Epithelial cell of esophagus (primary cell): Measurements from ENCODE around the gene TUBA8.
"Not testable (repeated sequence)": the region's sequence is repeated elsewhere in the genome, so short reads cannot be mapped to it uniquely, and the experiment has no call there.

Experiments used
- DNase-seq: peaks from one replicate; pipeline ENCODE4 v3.0.0; 2010; ENCODE audit warnings: low read depth
- H3K4me3 ChIP-seq: 2 replicates; pipeline ENCODE4 v1.5.1; 2011; ENCODE audit warnings: mild to moderate bottlenecking, low read length, control low read depth
- CTCF ChIP-seq: IDR thresholded peaks from 2 replicates; pipeline ENCODE4 v1.5.1; 2011; ENCODE audit warnings: low read depth, mild to moderate bottlenecking, low read length, control low read depth, inconsistent platforms; ENCODE audit not compliant: insufficient read depth; ENCODE audit errors: missing control alignments

The TUBA8 gene

GRCh38 chr22:18157714-18158028, 47.1 kb downstream of the TUBA8 start:
- DNase-seq, result no peak
- H3K4me3 ChIP-seq, result no peak overlapping the region
- TF ChIP-seq CTCF, result no peak

- DNase-seq, H3K4me3 ChIP-seq: not testable (repeated sequence)
These were observed 50.0 kb downstream of the TUBA8 start for GRCh38 chr22:18160641-18161040.

- not testable (repeated sequence) for H3K4me3 ChIP-seq, DNase-seq
These were observed 53.2 kb downstream of the TUBA8 start for GRCh38 chr22:18163843-18164242.

GRCh38 chr22:18164584-18164983, 54.0 kb downstream of the TUBA8 start:
- not testable (repeated sequence) for DNase-seq, H3K4me3 ChIP-seq

GRCh38 chr22:18165356-18165755, 54.7 kb downstream of the TUBA8 start:
- H3K4me3 ChIP-seq, DNase-seq: not testable (repeated sequence)

GRCh38 chr22:18170284-18170683, 59.7 kb downstream of the TUBA8 start:
- H3K4me3 ChIP-seq, DNase-seq: not testable (repeated sequence)

- not testable (repeated sequence) for H3K4me3 ChIP-seq, DNase-seq
These were observed 61.6 kb downstream of the TUBA8 start for GRCh38 chr22:18172203-18172602.

- not testable (repeated sequence) for H3K4me3 ChIP-seq, DNase-seq
These were observed 62.2 kb downstream of the TUBA8 start for GRCh38 chr22:18172776-18173175.

GRCh38 chr22:18173441-18173840, 62.8 kb downstream of the TUBA8 start:
- not testable (repeated sequence) for H3K4me3 ChIP-seq, DNase-seq
